HL-60 (cell line): ENCODE results near the gene LCOR.

Experiments used
- CTCF ChIP-seq: IDR thresholded peaks from one replicate; pipeline ENCODE4 v1.5.1; 2011; ENCODE audit warnings: low read length, control low read depth, inconsistent platforms; ENCODE audit not compliant: insufficient read depth
- POLR2AphosphoS5 ChIP-seq: IDR thresholded peaks from 2 replicates; pipeline ENCODE4 v1.6.1; 2012; ENCODE audit warnings: low read depth

- no peak for TF ChIP-seq CTCF
- no peak for TF ChIP-seq POLR2AphosphoS5
These were observed 58.5 kb downstream of the LCOR start for GRCh38 chr10:96890580-96890979.
